Occipital lobe (tissue), 2 donors: ENCODE results near the gene EPAS1. TPM values are rescaled to one million over a fixed set of nuclear protein-coding genes. Genes with fewer than 3 reads are reported as not detected.

Experiments
- DNase-seq: peaks from one replicate; lab custom pipeline; 2025; lab: John Stamatoyannopoulos, UW
- total RNA-seq: library from RNA; depleted of rRNA; stranded (reverse); fragments of >200 nt; gene quantifications from one replicate; pipeline ENCODE4 v1.2.3, GENCODE V29; 2014

The EPAS1 gene
- total RNA-seq, 1 donor from 2014 or later: 6.1 TPM

- no peak for DNase-seq
These were observed 65.4 kb downstream of the EPAS1 start for GRCh38 chr2:46362667-46363012.

GRCh38 chr2:46363535-46364170, 66.4 kb downstream of the EPAS1 start:
- no peak for DNase-seq

GRCh38 chr2:46364797-46365457, 67.7 kb downstream of the EPAS1 start:
- no peak for DNase-seq

GRCh38 chr2:46365913-46366667, 68.9 kb downstream of the EPAS1 start:
- DNase-seq: no peak

GRCh38 chr2:46366668-46367052, 69.5 kb downstream of the EPAS1 start:
- DNase-seq: no peak

- DNase-seq: no peak
These were observed 70.1 kb downstream of the EPAS1 start for GRCh38 chr2:46367286-46367685.

- no peak for DNase-seq
These were observed 71.2 kb downstream of the EPAS1 start for GRCh38 chr2:46368401-46368800.

GRCh38 chr2:46369783-46370182, 72.6 kb downstream of the EPAS1 start:
- no peak for DNase-seq

GRCh38 chr2:46371854-46372253, 74.6 kb downstream of the EPAS1 start:
- DNase-seq: no peak

GRCh38 chr2:46372475-46372874, 75.3 kb downstream of the EPAS1 start:
- no peak for DNase-seq

- no peak for DNase-seq
These were observed 76.0 kb downstream of the EPAS1 start for GRCh38 chr2:46373238-46373637.

GRCh38 chr2:46375566-46376125, 78.4 kb downstream of the EPAS1 start:
- no peak for DNase-seq

GRCh38 chr2:46376586-46376985, 79.4 kb downstream of the EPAS1 start:
- no peak for DNase-seq

- no peak for DNase-seq
These were observed 79.9 kb downstream of the EPAS1 start for GRCh38 chr2:46377101-46377581.

GRCh38 chr2:46377666-46378560, 80.7 kb downstream of the EPAS1 start:
- DNase-seq: no peak

GRCh38 chr2:46378616-46379015, 81.4 kb downstream of the EPAS1 start:
- DNase-seq: no peak

- no peak for DNase-seq
These were observed 82.2 kb downstream of the EPAS1 start for GRCh38 chr2:46379213-46380037.

- no peak for DNase-seq
These were observed 83.1 kb downstream of the EPAS1 start for GRCh38 chr2:46380038-46380940.

- no peak for DNase-seq
These were observed 84.1 kb downstream of the EPAS1 start for GRCh38 chr2:46381263-46381849.
